ENCODE data around the gene NIPAL4. TPM values are rescaled to one million over a fixed set of nuclear protein-coding genes. Genes with fewer than 3 reads are reported as not detected.

The NIPAL4 gene
- total RNA-seq, 6 experiments from 2014 or later = 0.07 TPM; not detected in 5

DNA sequence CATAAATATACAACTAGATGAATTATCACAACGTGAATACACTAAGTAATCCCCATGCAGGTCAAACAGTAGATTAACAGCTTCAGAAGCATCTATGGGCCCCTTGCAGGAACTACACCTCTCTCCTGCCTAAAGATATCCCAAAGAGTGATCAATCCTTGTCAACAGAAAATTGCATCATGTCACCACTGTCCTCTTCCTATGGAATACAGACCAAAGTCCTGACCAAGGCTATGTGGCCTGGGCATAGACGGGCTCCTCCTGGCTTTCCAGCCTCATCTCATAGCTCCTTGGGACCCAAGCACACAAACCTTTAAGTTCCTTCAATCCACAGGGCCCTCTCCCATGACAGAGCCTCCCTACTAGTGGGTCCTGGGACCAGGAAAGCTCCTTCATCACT, 25.3 kb downstream of the NIPAL4 start:
- WGBS (ENCODE audit: insufficient coverage, low coverage, low lambda C conversion rate, missing lambda C conversion rate) = 47% methylated on average over 2 of the region's 2 CpGs
- Histone ChIP-seq H3K27ac (peak overlapping the region in 1 of 3 donors; percentile 66), H3K4me3 (no peak overlapping the region), H3K27me3 (no peaks in the 10 kb centered on the region), H3K9me3 (no peaks in the 10 kb centered on the region), H3K4me1 (peaks cover 0 to 28% (median 7%) of the 10 kb centered on the region in 4 donors), H3K36me3 (peaks cover 0 to 14% (median 3%) of the 10 kb centered on the region in 4 donors)
- intact Hi-C loops (cut with DNase I) = no loop called here
- no peak for DNase-seq
- TF ChIP-seq, protein P1, sequence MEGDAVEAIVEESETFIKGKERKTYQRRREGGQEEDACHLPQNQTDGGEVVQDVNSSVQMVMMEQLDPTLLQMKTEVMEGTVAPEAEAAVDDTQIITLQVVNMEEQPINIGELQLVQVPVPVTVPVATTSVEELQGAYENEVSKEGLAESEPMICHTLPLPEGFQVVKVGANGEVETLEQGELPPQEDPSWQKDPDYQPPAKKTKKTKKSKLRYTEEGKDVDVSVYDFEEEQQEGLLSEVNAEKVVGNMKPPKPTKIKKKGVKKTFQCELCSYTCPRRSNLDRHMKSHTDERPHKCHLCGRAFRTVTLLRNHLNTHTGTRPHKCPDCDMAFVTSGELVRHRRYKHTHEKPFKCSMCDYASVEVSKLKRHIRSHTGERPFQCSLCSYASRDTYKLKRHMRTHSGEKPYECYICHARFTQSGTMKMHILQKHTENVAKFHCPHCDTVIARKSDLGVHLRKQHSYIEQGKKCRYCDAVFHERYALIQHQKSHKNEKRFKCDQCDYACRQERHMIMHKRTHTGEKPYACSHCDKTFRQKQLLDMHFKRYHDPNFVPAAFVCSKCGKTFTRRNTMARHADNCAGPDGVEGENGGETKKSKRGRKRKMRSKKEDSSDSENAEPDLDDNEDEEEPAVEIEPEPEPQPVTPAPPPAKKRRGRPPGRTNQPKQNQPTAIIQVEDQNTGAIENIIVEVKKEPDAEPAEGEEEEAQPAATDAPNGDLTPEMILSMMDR (IDR thresholded peaks at IDR 0.05) = no peak
- TF ChIP-seq POLR2A (IDR thresholded peaks at IDR 0.05) = no peak
- ATAC-seq = peak; percentile 48 to 73 (median 60)

DNA sequence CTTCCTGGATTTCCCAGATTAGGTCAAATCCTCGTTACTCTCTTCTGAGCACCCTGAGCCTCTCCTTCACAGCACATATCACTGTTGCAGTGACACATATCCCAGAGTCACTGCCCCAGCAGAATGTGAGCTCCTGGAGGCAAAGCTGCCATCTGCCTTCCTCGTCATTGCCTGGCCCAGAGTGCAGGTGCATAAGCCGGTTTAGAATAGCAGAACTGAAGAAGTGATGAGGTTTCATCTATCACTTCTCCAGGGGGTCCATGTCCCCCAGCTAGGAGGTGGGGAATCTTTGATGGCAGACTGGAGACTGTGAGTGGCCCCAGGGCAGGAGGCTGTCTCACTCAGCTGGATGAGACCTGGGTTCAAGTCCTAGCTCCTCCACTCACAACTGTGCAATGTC, 25.8 kb downstream of the NIPAL4 start:
- ATAC-seq (no peak), DNase-seq (no peak)
- Histone ChIP-seq H3K27ac (peak overlapping the region in 1 of 3 donors; percentile 66), H3K9me3 (no peaks in the 10 kb centered on the region), H3K27me3 (no peaks in the 10 kb centered on the region), H3K4me1 (peaks cover 0 to 25% (median 6%) of the 10 kb centered on the region in 4 donors), H3K4me3 (no peak overlapping the region), H3K36me3 (peaks cover 0 to 14% (median 3%) of the 10 kb centered on the region in 4 donors)
- WGBS (ENCODE audit: insufficient coverage, low coverage, low lambda C conversion rate, missing lambda C conversion rate) = 96% methylated on average over 3 of the region's 3 CpGs
- TF ChIP-seq POLR2A (IDR thresholded peaks at IDR 0.05) = no peak
- TF ChIP-seq, protein P1 (IDR thresholded peaks at IDR 0.05) = no peak
- intact Hi-C loops (cut with DNase I) = no loop called here

DNA sequence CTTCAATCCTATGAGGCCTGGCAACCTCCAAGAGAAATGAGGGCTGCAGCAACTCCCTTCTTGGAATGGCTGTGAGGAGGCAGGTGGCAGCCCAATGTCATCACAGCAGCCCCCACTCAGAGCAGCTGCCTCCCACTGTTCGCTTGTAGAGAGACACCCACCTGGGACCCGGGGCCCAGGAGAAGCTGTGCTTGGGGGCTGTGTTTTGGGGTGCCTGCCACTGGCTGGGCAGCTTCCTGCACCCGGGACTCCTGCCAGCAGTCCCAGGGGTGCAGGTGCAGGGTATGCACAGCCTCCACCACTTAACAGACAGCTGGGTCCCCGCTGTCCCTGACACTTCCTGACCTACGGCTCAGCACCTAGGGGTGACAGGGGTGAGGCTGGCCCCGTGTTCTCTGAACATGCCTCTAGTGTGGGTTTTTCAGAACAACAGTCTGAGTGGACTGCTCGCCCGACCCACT, 26.2 kb downstream of the NIPAL4 start:
- Histone ChIP-seq H3K9me3 (no peaks in the 10 kb centered on the region), H3K4me1 (peaks cover 0 to 25% (median 6%) of the 10 kb centered on the region in 4 donors), H3K4me3 (no peak overlapping the region), H3K27me3 (no peaks in the 10 kb centered on the region), H3K27ac (peak overlapping the region in 1 of 3 donors; percentile 66), H3K36me3 (peaks cover 0 to 15% (median 3%) of the 10 kb centered on the region in 4 donors)
- DNase-seq (no peak), ATAC-seq (no peak)
- TF ChIP-seq, protein P1 (IDR thresholded peaks at IDR 0.05) = no peak
- intact Hi-C loops (cut with DNase I) = no loop called here
- WGBS (ENCODE audit: insufficient coverage, low coverage, low lambda C conversion rate, missing lambda C conversion rate) = 100% methylated on average over 2 of the region's 8 CpGs

DNA sequence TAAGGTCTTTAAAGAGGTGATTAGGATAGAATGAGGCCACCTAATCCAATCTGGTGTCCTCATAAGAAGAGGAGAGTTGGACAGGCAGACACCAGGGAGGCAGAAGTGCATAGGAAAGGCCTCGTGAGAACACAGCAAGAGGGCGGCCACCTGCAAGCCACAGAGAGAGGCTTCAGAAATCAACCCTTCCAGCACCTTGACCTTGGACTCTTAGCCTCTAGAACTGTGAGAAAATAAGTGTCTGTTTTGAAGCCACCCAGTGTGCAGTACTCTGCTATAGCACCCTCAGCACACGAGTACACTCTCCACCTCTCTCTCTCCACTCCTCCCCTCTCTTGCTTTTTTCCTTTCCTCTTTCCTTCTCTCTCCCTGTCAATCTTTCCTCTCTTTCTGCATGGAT, 26.8 kb downstream of the NIPAL4 start:
- ATAC-seq = no peak
- Histone ChIP-seq H3K4me1 (peaks cover 0 to 25% (median 6%) of the 10 kb centered on the region in 4 donors), H3K9me3 (no peaks in the 10 kb centered on the region), H3K27me3 (no peaks in the 10 kb centered on the region), H3K27ac (no peak overlapping the region), H3K4me3 (no peak overlapping the region), H3K36me3 (peaks cover 0 to 21% (median 5%) of the 10 kb centered on the region in 4 donors)
- intact Hi-C loops (cut with DNase I) = no loop called here
- TF ChIP-seq POLR2A (IDR thresholded peaks at IDR 0.05) = no peak
- TF ChIP-seq, protein P1 (IDR thresholded peaks at IDR 0.05) = no peak
- 96% methylated on average over 3 of the region's 3 CpGs for WGBS (ENCODE audit: insufficient coverage, low coverage, low lambda C conversion rate, missing lambda C conversion rate)
- no peak for DNase-seq

Data from right lobe of liver (tissue), 6 donors.